GM15510 (cell line): ENCODE results near the gene GRK5.

Experiments
- POLR2A ChIP-seq: IDR thresholded peaks from 3 replicates; pipeline ENCODE4 v1.6.1; 2011; ENCODE audit warnings: borderline replicate concordance; ENCODE audit not compliant: insufficient read length; ENCODE audit errors: extremely low read depth

Gene GRK5

DNA sequence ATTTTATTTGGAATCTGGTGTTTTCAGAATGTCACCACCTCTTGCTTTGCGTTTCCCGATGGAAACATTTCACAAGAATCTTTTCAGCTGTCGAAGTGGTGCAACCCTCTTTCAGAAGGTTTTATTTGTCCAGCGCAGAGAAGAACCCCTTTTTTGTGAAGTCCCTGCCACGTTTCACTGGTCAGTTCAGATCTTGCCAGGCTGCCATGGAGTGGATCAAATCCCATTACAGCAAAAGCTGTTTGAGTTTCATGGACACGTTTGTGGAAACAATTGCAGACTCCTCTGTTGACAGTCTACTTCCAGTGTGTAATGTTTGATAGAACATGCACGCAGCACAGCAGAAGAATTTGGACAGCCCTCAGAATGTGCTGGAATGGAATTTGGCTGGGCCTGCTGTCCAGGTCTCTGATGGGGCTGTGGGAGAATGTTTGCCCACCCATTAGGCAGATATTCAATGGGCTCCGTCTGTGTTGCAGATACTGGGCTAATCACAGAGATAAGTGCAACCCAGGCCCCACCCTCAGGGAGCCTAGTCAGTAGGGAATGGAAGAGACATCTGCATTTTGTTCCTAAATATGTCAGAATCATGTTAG, 143.2 kb downstream of the GRK5 start:
- TF ChIP-seq POLR2A = no peak

DNA sequence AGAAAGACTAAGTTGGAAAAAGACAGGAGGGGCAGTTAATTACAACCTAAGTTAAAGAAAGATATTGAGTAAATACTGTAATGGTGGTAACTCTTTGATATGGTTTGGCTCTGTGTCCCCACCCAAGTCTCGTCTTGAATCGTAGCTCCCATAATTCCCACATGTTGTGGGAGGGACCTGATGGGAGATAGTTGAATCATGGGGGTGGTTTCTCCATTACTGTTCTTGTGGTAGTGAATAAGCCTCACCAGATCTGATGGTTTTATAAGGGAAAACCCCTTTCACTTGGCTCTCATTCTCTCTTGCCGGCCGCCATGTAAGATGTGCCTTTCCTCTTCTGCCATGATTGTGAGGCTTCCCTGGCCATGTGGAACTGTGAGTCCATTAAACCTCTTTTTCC, 143.8 kb downstream of the GRK5 start:
- no peak for TF ChIP-seq POLR2A

DNA sequence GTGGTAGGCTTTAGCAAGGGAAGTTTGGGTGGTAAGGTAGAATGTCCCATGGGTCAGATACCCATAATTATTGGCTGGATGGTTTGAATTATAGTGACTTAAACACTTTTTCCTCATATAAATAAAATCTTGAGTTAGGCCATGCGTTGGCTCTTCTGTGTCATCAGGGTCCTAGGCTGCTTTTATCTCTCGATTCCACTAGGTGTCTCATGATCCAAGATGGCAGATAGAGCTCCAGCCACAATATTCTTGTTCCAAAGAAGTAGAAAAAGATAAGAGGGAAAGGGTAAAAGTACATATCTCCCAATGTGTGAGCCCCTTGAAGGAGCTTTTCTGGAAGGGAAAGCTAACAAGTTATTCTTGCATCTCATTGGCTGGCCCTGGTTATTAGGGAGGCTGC, 144.7 kb downstream of the GRK5 start:
- no peak for TF ChIP-seq POLR2A

DNA sequence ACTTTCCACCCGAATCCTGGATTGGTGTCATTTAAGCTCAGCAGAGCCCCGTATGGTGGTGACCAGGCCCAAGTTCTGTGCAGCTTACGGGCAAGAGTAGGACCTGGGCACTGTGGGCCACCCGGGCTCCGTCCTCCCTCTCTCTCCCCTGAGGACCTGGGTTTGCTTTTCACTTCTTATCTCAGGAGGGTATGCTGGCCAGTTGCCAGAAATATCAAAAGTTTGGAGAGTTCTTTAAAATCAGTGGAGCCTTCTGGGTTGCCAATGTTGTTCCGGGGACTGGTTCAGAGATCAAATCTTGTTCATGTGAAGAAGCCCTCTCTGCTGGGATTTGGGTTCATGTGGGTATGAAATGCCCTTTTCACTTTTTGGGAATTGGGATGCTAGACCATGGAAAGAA, 145.4 kb downstream of the GRK5 start:
- no peak for TF ChIP-seq POLR2A

DNA sequence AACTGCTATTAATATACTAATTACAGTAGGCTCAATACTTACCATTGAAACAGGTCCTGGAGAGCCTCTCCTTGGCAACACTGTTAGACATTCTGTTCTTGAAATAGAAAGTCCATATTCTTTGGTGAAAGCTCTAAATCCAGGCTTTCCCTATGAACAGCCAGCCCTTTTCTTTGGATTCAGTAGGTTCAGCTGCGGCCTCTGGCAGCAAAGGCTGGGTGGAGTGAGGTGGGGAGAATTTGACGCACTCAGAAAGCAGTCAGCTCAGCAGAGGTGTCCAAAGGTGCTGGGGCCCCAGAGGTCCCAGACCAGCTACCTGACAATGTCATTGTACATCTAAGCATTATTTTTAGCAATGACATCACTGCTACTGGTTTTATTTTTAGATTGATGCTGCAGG, 146.1 kb downstream of the GRK5 start:
- TF ChIP-seq POLR2A = no peak

DNA sequence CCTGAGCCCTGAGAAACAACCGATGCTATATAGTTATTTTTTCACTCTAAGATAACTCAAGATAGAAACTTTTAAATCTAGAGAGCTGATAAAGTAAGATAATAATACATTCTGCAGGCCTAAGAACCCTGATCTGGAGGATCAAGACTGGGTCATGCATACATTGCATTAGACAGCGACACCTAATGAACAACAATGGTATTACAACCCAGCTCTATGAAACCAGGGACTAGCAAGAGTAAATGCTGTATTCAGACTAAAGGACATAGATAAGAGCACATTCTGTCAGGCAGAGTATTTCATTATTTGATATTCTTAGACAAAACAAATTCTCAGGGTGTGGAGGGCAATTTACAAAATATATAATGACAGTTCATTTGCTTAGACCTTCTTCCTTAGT, 148.6 kb downstream of the GRK5 start:
- no peak for TF ChIP-seq POLR2A

DNA sequence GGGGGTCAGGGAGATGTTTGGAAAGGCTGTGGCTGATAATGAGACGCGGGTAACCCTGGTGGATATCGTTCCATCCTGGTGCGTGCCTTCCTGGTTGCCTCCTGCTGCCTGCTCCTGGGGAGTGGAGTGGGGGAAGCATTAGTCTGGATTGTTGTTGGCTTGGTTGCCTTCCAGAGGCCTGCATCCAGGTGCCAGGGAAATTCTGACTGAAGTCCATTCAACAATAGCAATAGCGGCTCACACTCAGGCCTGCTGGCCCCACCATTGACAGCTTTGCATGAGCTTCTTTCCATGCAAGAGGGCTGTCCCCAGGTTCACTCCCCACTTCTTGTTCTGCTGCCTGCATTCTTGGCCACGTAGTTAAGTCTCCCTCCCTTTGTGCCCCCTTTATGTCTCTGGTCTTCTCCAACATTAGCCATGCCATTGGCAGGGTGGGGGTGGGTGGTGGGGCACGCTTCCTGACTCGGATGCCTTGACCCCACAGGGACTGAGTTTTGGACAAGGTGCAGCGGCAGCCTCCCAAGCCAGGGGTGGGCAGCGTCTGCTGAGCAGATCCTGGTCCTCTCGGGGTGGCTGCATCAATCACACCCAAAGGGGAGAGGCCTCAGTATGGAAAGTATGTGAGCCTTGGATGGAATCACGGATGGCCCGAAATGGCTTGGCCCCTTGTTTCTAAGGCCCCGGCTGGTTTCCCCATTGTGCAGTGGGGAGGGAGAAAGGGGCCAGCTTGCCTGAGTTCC, 150.2 kb downstream of the GRK5 start:
- no peak for TF ChIP-seq POLR2A

DNA sequence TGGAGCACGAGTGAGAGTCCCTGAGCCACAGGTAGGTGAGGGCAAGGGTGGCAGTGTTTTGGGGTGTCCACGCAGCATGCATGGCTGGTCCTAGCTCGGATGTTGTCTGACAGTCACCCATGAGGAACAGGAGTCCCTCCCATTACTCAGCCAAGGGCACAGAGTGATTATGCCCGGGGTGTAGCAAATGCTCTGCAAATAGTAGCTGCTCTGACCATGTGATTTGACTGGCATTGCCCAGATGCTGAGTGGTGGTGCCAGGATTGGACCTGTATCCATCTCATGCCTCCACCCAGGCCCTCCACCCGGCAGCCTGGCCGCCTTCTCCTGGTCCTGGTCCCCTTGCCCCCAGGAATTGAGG, 150.8 kb downstream of the GRK5 start:
- no peak for TF ChIP-seq POLR2A

DNA sequence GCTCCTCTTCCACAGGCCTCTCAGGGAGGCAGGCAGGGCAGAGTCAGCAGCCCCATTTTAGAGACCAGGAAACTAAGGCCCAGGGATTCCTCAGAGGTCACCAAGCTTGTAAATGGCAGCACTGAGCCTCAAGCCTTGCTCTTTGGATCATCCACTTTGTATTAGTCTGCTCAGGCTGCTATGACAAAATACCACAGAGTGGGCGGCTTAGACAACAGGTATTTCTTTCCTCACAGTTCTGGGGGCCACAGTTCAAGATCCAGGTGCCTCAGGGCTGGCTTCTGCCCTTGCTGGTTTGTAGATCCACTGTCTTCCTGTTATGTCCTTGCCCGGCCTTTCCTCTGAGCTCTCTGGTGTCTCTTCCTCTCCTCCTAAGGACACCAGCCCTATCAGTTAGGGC, 151.2 kb downstream of the GRK5 start:
- no peak for TF ChIP-seq POLR2A

DNA sequence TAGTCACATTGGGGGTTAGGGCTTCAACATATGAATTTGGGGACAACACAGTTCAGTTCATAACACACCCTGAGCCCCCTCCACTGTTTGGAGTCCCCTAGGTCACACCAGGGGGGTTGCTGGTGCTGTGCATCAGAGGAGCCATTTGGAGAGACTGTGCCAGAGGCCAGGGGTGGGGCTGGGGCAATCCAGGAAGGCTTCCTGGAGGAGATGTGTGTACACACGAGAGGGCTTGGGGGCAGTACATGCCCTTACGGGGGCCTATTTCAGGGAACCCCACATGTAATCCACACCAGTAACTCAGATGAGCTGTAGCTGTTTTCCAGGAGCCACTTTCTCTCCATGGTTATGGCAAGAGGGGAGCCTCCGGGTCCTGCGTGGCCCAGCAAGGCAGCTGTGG, 151.7 kb downstream of the GRK5 start:
- TF ChIP-seq POLR2A = no peak

DNA sequence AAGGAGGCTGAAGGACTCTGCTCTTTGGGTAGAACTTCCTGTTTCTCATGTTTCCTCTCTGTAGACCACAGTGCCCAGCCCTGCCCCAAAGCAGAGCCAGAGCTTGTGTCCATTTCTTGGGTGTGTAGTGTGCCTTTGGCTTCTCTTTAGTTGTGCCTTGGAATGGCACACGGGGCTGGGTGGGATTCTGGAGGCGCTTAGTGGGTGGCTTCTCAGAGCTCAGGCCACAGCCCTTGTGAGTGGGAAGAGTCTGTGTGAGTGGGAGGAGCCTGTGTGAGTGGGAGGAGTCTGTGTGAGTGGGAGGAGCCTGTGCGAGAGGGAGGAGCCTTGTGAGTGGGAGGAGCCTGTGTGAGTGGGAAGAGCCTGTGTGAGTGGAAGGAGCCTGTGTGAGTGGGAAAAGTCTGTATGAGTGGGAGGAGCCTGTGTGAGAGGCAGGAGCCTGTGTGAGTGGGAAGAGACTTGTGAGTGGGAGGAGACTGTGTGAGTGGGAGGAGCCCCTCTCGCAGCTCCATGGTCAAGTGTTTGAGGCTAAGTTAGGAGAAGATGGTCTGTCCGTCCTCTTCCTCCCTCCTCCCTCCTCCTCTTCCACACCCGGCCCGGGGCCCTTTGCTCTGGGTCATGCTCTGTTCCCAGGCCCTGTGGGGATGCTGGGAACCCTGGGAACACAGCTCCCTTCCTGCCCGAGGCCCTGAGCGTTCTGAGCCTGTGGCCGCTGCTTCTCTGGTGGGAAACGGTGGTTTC, 153.0 kb downstream of the GRK5 start:
- TF ChIP-seq POLR2A = no peak

DNA sequence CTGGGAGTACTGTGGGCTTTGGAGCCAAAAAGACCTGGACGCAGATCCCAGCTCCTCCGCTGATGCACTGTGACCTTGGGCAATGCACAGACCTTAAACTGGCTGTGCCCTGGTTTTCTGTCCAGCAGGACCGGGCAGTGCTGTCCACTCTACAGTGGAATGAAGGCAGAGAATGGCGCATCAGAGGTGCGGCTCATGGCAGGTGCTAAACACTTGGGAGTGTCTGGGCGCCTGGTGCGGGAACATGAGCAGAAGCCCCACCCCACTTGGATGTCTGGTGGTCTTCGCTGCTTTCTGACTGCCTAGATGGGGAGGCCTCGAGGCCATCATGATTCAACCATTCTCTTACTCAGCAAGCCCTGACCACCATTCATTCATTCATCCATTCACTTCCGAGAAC, 153.7 kb downstream of the GRK5 start:
- no peak for TF ChIP-seq POLR2A

DNA sequence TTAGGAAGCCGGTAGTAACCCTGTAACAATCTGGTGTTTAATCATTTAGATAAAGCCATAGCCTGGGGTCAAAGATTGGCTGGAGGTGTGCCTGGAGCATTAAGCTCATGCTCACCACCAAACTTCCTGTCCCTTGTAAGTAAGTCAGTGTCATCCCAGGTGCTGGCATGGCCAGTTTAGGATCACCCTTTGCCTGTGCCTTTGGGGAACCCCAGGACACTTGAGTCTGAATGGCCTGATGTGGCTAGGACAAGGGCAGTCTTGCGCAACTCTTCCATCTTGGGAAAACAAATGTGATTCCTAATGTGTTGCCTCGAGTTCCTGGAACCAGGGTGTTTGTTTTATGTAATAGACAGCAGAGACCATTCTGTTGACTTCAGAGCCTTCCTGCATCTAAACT, 154.8 kb downstream of the GRK5 start:
- no peak for TF ChIP-seq POLR2A

DNA sequence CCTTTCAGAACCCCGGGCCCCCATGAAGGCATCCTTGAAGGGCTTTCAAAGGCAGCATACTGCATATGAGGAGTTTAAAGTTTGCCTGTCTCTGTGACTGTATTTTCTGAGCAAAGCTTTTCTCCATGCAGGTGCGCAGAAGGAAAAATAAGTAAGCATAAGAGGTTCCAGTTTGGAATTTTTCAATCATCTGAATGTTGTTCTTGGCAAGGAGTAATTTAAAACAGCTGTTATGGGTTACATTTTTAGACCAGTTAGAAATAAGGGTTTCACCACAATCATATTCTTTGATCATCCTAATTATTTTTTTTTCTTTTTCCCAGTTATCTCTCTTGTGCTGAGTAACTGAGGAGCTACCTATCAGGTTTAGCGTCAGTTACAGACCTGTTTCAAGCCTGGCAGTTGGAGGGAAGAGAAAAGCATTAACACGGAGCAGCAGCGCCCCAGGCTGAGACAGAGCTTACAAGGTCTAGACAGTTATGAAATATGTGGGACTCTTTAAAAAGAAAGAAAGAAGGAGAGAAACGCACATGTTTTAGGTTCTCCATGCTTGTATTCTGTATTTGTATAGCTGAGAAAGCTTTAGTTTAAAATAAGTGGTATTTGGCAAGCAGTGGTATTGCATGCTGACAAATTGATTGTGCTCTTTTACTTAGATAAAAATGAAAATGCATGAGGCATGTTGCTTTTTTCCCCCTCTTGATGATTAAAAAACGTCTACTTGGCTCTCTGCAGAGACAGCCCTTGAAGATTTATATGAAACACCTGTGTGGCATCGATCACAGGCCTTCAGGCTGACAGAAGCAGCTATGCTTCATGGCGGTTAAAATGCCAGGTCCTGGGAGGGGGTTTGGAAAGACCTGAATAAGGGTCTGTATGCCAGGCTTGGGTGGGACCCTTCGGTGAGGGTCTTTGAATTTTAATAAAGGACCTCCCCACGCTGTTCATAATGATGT, 157.6 kb downstream of the GRK5 start:
- TF ChIP-seq POLR2A = no peak
